Measurements from ENCODE around the gene PTGR3. TPM values are rescaled to one million over a fixed set of nuclear protein-coding genes. Genes with fewer than 3 reads are reported as not detected.

PTGR3 gene, protein sequence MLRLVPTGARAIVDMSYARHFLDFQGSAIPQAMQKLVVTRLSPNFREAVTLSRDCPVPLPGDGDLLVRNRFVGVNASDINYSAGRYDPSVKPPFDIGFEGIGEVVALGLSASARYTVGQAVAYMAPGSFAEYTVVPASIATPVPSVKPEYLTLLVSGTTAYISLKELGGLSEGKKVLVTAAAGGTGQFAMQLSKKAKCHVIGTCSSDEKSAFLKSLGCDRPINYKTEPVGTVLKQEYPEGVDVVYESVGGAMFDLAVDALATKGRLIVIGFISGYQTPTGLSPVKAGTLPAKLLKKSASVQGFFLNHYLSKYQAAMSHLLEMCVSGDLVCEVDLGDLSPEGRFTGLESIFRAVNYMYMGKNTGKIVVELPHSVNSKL
- 7.2 and 16.0 TPM in 2 replicates for total RNA-seq

DNA sequence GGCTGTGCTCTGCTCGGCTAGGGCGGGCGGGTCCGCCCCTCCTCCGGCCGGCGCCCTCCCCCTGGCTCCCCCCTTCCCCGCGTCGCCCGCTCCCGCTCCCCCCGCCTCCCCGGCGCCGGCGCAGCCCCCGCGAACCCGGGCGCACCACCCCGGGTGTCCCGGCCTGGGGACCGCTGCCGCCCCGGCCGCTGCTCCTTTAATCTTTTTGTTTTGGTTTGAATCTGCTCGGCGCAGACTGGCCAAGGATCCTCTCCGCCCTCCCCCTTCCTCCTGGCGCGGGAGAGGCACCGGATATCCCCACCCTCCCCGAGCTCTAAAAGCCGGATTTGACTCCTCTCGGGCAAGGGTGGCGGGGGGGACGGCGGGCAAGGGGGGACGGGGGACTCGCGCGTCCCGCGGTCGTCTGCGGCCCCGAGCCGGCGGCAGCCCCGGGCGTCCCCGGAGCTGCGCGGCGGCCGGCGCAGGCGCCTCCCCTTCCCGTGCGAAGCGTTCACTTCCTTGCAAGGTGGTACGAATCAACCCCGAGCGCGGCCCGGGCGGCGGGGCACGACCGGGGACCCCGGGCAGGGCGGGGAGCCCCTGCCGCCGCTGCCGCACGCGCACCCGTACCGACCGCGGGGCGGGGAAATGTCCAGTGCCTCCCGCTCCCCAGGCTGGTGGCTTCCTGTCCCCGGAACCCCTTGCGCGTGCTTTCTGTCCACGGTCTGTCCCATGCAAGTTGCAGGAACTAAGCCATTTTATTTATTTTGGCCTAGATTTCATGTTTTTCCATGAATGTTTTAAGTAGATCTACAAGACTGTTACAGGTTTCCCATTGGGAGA is at the start of gene PTGR3:
TSS of gene PTGR3 (minus strand) at position 11 of the 822 bp plus-strand sequence. CDS start 81 bp downstream, outside the sequence.

DNA sequence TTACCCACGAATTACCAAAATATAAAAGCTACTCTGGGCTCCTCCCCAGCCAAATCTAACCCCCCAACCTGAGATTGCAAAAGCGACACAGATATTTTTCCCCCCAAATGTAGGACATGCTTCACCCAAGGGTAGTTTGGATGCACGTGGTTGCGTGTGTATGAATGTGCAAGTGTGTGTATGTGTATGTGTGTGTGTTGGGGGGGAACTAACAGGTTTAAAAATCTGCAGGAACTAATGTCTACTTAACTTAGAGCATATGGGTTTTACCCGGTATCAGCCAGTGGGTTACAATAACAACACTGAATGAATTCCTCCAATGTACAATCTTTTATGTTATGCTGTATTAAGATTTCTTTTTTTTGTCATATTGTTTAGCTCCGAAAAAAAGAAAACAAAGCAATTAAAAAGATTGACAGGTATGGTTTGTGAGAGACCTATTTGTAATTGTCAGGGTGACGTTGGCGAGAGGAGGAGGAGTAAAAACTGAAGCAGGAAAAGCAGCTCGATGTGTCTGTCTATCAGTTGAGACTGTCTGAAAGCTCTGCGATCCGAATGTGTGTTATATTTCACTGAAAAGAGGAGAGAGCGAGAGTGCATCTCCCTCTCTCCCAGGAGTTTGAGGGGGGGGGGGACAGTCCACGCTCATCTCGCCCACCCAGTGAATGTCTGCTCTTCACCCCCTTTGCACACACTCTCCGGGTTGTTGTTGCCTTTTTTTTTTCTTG is 1.5 kb upstream of the PTGR3 start, which contains the start of gene TSHZ1:
TSS of gene TSHZ1 (plus strand) at position 524 of the 728 bp plus-strand sequence. CDS start 1,080 bp downstream, outside the sequence.

Other genes starting within 250 kb of the PTGR3 start
- gene TSHZ1, start 1.7 kb upstream of the PTGR3 start, total RNA-seq: 2.1 and 8.2 TPM in 2 replicates
- gene SMIM21, start 218.6 kb upstream of the PTGR3 start, total RNA-seq: not detected in 2 replicates

Data from nasal cavity respiratory epithelium epithelial cell of viscerocranial mucosa (primary cell).